Activated T-helper 1 cell treated with anti-CD3 and anti-CD28 coated beads, Interleukin-12 subunit alpha, Interleukin-12 subunit beta, Interleukin-2, Interleukin-4 antibody, amounts not matched to agents 30 ng/mL and 10 ng/mL and 1 ng/mL, durations not matched to agents 14 hours and 24 hours and 36 hours (primary cell): ENCODE data around the gene PCSK6. TPM values are rescaled to one million over a fixed set of nuclear protein-coding genes. Genes with fewer than 3 reads are reported as not detected.
"Not testable (repeated sequence)": the region's sequence is repeated elsewhere in the genome, so short reads cannot be mapped to it uniquely, and the experiment has no call there.

Experiments used
- DNase-seq: peaks from one replicate; pipeline ENCODE4 v3.0.0; 2021; ENCODE audit warnings: low spot score
- H3K27ac Mint-ChIP-seq: one replicate; pipeline ENCODE4 v1.8.0; 2021; ENCODE audit warnings: mild to moderate bottlenecking, mixed read lengths
- H3K27me3 Mint-ChIP-seq: one replicate; pipeline ENCODE4 v1.8.0; 2022; ENCODE audit warnings: mild to moderate bottlenecking, moderate library complexity, mixed read lengths; ENCODE audit not compliant: insufficient read depth
- H3K36me3 Mint-ChIP-seq: one replicate; pipeline ENCODE4 v1.8.0; 2021; ENCODE audit warnings: low read depth, mixed read lengths
- H3K4me1 Mint-ChIP-seq: one replicate; pipeline ENCODE4 v1.8.0; 2021; ENCODE audit warnings: low read depth, mixed read lengths
- H3K4me3 Mint-ChIP-seq: one replicate; pipeline ENCODE4 v1.8.0; 2021; ENCODE audit warnings: mild to moderate bottlenecking, moderate library complexity, mixed read lengths
- H3K9me3 Mint-ChIP-seq: one replicate; pipeline ENCODE4 v1.8.0; 2021; ENCODE audit warnings: mixed read lengths
- intact Hi-C: fragments of 100-400 bp; cut with micrococcal nuclease; formaldehyde crosslinking; loops from one replicate; pipeline ENCODE4 v1.15.1; 2024
- total RNA-seq: library from RNA; stranded (reverse); gene quantifications from 2 replicates; pipeline ENCODE4 v1.2.3, GENCODE V29; 2022

Gene PCSK6
- total RNA-seq, 1 donor from 2014 or later, result 3.0 TPM

DNA sequence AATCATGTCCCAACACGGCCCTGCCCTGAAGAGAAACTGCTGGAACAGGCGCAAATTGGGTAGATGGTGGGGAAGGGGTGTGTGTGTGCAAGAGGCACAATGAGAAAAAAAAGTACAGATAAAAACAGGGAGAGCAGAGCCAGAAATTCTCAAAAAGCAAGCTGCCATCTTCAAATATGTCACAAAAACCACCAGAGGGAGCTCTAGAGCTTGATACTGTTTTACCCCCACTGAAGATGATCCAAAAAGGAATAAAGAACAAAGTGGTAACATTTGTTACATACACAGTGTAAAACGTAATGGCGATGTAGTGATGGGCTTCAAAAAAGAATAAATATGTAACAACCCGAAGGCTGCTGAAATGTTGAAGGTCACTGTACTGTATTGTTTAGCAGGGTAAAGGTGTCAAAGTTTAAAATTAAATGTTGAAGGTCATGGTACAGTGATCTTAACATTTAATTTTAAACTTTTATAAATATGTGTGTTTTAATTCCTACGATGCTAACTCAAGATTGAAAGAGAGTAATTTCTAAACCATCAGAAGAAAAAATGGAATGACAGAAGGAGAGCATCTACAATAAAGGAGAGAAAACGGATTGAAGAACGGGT, 200.5 kb downstream of the PCSK6 start:
- H3K27me3 Mint-ChIP-seq, result no peaks in the 10 kb centered on the region
- intact Hi-C loops, result no loop called here

DNA sequence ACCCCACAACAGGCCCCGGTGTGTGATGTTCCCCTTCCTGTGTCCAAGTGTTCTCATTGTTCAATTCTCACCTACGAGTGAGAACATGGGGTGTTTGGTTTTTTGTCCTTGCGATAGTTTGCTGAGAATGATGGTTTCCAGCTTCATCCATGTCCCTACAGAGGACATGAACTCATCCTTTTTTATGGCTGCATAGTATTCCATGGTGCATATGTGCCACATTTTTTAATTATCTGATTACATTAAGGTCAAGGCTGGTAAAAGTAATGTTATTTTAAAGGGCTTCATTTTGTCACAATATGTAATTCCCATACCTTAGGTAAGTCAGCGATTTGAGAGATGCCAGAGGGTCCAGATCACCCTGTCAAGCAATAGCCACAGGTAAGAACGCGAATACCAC, 202.2 kb downstream of the PCSK6 start:
- DNase-seq, H3K27me3 Mint-ChIP-seq, H3K4me3 Mint-ChIP-seq, H3K9me3 Mint-ChIP-seq, H3K27ac Mint-ChIP-seq, intact Hi-C loops: not testable (repeated sequence)
- Mint-ChIP-seq H3K4me1 (peaks cover 33% of the 10 kb centered on the region), H3K36me3 (peaks cover 73% of the 10 kb centered on the region)

More for the DNA sequence above, 200.5 kb downstream of the PCSK6 start:
- no peaks in the 10 kb centered on the region for H3K9me3 Mint-ChIP-seq
- no peak overlapping the region for H3K27ac Mint-ChIP-seq
- H3K4me1 Mint-ChIP-seq, result peaks cover 45% of the 10 kb centered on the region
- H3K36me3 Mint-ChIP-seq, result peaks cover 74% of the 10 kb centered on the region
- DNase-seq, result no peak
- H3K4me3 Mint-ChIP-seq, result no peak overlapping the region

DNA sequence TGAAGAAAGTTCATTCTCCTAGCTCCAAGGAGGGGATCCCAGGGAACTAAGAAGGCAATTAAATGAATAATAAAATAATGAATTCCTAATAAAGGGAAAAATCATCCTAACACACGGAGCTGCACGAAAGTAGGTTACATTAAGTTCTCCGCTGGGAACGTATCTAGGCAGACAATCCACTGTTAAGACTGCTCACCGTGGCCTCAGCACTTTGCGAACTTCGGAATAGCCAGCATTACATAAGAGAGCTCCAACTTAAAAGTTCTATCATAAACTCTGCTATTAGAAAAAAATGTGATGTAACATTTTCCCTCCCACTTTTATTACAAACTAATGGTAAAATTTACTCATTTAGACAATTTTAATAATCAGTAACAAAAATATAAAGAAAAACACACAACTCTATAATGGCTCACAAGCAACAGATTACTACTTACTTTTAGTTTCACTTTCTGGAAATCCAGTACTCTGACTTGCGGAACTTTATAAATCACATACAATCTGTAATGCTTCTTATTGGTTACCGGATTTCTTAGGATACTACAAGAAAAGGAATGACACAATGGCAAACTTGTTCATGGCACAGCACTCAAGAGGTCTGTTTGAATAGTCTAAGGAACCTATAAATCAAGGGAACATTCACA, 202.9 kb downstream of the PCSK6 start:
- no peak for DNase-seq
- Mint-ChIP-seq H3K9me3 (no peaks in the 10 kb centered on the region), H3K36me3 (peaks cover 72% of the 10 kb centered on the region), H3K27ac (no peak overlapping the region), H3K4me1 (peaks cover 25% of the 10 kb centered on the region), H3K27me3 (no peaks in the 10 kb centered on the region), H3K4me3 (no peak overlapping the region)
- intact Hi-C loops, result loop anchor here (1.0 kb wide), 2 partner anchors 8 to 10 kb away; no protein-coding TSS in a partner anchor

DNA sequence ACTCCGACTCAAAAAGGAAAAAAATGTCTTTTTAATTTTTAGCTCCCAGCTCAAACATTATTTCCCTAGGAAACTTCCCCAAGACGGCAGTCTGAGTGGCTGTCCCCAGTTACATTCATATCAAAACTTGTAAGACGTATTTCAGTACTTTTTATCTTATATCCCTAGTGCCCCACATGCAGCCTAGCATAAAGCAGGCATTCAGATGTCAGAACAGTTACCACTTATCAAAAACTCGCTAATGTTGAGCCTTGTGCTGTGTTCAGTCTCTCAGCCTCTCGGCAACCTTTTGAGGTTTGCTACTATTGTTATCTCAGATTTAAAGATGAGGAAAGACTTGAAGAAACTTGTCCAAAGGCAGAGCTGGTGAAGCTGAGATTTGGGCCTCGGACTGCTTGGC, 205.6 kb downstream of the PCSK6 start:
- no peak overlapping the region for H3K27ac Mint-ChIP-seq
- peaks cover 72% of the 10 kb centered on the region for H3K36me3 Mint-ChIP-seq

DNA sequence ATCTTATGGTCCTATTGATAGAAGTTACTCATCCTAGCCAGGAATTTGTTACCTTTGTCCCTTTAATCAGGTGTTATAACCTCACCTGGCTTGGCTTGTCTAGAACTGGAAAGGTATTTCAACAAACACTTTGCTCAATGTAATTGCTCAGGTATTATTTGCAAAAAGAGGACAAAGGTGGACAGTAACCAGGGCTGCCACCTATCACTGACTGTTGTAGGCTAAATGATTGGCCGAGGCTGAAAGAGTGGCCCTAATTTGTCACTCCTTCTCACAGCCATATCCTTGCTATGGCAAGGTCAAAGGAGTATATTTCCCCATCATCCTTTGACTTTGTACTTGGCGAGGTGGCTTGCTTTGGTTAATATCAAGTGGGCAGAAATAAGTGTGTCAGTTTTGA, 209.5 kb downstream of the PCSK6 start:
- Mint-ChIP-seq H3K4me1 (peaks cover 30% of the 10 kb centered on the region), H3K36me3 (peaks cover 54% of the 10 kb centered on the region), H3K9me3 (no peaks in the 10 kb centered on the region), H3K27ac (no peak overlapping the region), H3K27me3 (no peaks in the 10 kb centered on the region), H3K4me3 (no peak overlapping the region)
- DNase-seq, result no peak
- intact Hi-C loops, result no loop called here

More for the DNA sequence above, 205.6 kb downstream of the PCSK6 start:
- no peak overlapping the region for H3K4me3 Mint-ChIP-seq
- no peaks in the 10 kb centered on the region for H3K9me3 Mint-ChIP-seq
- DNase-seq, result no peak
- intact Hi-C loops, result no loop called here
- no peaks in the 10 kb centered on the region for H3K27me3 Mint-ChIP-seq
- peaks cover 9% of the 10 kb centered on the region for H3K4me1 Mint-ChIP-seq

DNA sequence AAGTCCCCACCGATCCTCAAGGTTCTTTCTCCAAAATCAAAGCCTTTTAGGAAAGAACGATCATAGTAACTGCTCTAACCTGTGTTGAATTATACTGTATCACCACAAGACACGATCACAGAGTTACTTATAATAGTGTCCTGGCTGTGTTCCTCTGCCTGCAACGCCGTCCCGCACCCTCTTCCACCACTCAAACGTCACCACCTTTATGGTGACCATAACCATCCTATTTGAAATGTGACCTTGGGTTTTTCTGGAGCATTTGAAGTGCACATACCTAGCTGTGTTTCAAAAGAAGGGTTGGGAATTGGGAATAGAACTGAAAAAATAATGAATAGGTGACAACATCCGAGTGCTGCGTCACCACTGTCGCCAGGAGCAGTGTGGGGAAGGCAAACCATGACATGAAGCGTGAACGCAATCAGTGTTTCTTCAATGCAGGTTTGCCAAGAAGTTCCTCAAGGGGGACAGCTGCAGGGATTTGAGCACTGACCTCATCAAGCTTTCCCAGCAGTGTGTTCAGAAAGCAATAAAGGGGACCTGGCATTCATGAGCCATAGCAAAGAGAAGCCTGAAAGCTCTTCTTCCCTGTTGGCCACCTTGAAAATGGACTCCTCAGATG, 211.5 kb downstream of the PCSK6 start:
- H3K27me3 Mint-ChIP-seq, result no peaks in the 10 kb centered on the region
- H3K27ac Mint-ChIP-seq, result peak overlapping the region; percentile 83
- H3K9me3 Mint-ChIP-seq, result no peaks in the 10 kb centered on the region
- peak overlapping the region; percentile 92 for H3K4me3 Mint-ChIP-seq
- no peak for DNase-seq
- intact Hi-C loops, result loop anchor here (1.0 to 5.0 kb wide), 6 partner anchors 16 to 675 kb away; partner anchors contain the start of genes ASB7, LINS1, LRRK1 and TARS3
- H3K4me1 Mint-ChIP-seq, result peaks cover 38% of the 10 kb centered on the region
- H3K36me3 Mint-ChIP-seq, result peaks cover 60% of the 10 kb centered on the region

DNA sequence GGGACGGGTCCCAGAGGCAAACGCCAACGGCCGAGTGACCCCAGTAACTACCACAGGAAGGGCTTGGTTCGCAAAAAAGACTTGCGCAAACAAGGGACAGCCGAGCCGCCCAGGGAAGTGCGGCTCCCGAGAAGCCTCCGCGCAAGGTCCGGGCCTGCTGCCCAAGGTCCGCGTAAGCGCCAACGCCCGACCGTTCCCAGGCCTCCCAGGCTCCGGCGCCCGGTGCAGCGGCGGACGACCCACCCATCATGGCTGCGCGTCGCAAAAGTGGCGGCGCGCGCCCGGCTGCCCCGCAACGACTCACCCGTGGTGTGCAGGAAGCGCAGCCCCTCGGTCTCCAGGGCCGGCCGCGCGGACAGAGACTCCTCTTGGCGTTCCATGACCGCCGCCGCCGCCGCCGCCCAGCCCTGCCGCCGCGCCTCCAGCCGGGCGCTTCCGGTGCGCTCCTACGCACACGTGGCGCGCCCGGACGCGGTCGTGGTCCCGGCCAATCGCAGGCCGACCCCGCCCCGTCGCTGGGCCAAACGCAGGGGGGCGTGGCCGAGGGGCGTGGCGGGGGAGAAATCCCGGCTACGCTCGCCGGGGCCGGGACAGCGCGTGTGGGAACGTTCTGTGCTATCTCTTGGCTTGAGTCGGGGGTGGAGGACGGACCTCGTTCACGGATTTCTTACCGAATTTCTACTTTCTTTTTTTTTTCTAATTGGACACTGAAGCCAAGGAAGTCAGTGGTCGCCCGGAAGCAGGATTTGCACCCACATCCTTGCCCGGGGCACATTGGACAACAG, 212.3 kb downstream of the PCSK6 start, which contains the start of gene SELENOS:
TSS of gene SELENOS (minus strand) at position 448 of the 785 bp plus-strand sequence. CDS start at position 380, 68 bp downstream.
- Mint-ChIP-seq H3K4me1 (peaks cover 38% of the 10 kb centered on the region), H3K4me3 (peak within 1 kb of the TSS; percentile 98), H3K27me3 (no peaks in the 10 kb centered on the region), H3K27ac (peak within 1 kb of the TSS; percentile 88), H3K36me3 (peaks cover 61% of the 10 kb centered on the region), H3K9me3 (no peaks in the 10 kb centered on the region)
- peak; percentile 88 for DNase-seq
- intact Hi-C loops, result loop anchor here (1.0 to 5.0 kb wide), 6 partner anchors 17 to 674 kb away; partner anchors contain the start of genes ASB7, LINS1, LRRK1 and TARS3

DNA sequence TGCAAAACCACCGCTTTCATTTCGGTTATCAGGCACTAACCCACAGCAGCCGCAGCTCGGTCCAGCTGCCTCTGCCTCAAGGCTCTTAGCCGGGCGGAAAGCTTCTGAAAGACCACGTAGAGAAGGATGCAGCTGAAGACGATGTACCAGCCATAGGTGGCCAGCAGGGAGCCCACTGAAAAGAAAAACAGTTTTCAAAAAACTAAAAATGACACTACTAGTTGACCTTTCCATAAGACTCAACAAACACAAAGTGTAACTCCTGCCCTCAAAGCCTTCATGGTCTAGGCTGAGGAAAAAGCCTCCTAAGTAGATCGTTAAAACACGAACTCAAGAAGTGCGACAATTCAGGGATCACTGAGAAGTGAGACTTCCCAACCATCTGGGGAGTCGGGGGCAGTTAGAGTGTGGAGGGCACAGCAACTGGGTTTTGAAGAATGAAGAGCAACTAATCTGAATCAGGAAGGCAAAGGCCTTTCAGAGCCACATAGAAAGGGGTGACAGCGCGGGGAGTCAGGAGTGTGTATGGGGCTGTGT, 212.9 kb downstream of the PCSK6 start:
- Mint-ChIP-seq H3K27ac (peak overlapping the region; percentile 88), H3K4me3 (peak overlapping the region; percentile 98), H3K27me3 (no peaks in the 10 kb centered on the region), H3K4me1 (peaks cover 38% of the 10 kb centered on the region), H3K36me3 (peaks cover 58% of the 10 kb centered on the region), H3K9me3 (no peaks in the 10 kb centered on the region)
- intact Hi-C loops, result loop anchor here (1.0 to 5.0 kb wide), 7 partner anchors 10 to 674 kb away; partner anchors contain the start of genes ASB7, LINS1, LRRK1 and TARS3
- no peak for DNase-seq

DNA sequence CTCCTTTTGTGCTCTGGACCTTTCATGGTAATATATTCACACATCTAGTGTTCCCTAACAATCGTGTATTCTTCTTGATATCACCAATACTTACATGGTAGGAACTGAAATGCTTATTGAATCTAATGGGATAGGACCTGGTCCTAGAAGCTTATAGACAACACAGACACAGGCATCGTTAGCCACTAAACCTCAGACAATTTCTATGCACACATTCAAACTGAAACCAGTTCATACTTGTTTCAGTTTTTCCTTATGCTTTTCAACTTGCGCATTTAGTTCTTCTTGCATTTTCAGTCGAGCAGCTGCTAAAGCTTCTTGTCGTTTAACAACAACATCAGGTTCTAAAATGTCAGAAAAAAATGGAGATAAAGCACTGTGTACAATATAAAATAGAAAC, 214.5 kb downstream of the PCSK6 start:
- Mint-ChIP-seq H3K4me1 (peaks cover 38% of the 10 kb centered on the region), H3K27me3 (no peaks in the 10 kb centered on the region), H3K9me3 (no peaks in the 10 kb centered on the region), H3K4me3 (peak overlapping the region; percentile 98), H3K27ac (peak overlapping the region; percentile 69), H3K36me3 (peaks cover 60% of the 10 kb centered on the region)
- no peak for DNase-seq
- intact Hi-C loops, result loop anchor here (1.0 to 5.0 kb wide), 3 partner anchors 260 to 447 kb away; partner anchors contain the start of genes LRRK1 and TARS3

DNA sequence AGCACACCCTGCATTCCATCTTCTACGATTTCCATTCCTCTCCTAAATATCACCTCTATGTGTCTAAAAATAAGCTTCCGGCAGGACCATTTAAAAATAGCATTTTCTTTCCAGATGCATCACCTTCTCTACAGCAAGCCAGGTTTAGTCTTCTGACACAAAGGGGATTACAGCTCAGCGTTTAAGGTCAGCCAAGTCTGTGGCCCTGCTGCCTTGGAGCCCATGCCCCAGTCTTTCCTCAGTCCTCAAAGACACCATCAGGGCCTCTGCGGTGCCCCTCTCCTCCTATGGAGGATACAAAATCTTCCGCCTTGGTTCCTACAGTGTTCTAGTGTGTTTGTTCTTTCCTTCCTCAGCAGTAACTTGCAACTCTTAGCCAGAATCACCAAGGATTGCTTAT, 216.0 kb downstream of the PCSK6 start:
- H3K36me3 Mint-ChIP-seq, result peaks cover 60% of the 10 kb centered on the region
- intact Hi-C loops, result no loop called here
- no peak overlapping the region for H3K4me3 Mint-ChIP-seq
- H3K27me3 Mint-ChIP-seq, result no peaks in the 10 kb centered on the region
- H3K4me1 Mint-ChIP-seq, result peaks cover 34% of the 10 kb centered on the region
- no peak for DNase-seq
- H3K27ac Mint-ChIP-seq, result no peak overlapping the region
- no peaks in the 10 kb centered on the region for H3K9me3 Mint-ChIP-seq

DNA sequence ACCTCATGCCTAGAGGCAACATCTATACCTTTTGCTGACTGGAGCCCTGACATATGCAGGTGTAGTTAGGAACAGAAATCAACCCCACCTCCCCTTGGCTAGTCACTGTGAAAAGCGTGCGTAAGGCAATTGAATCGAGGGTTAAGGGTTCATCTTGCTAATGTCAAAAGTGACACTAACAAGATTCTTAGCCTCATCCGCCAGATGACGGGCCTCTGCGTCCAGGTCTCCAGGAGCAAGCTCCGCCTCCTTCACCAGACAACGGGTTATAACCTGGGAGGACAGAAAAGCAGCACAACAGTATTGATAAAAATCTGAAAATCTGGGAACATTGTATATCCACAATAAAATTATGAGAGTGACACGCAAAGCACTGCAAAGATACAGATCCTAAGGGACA, 216.9 kb downstream of the PCSK6 start:
- Mint-ChIP-seq H3K9me3 (no peaks in the 10 kb centered on the region), H3K27ac (no peak overlapping the region), H3K36me3 (peaks cover 53% of the 10 kb centered on the region), H3K27me3 (no peaks in the 10 kb centered on the region), H3K4me1 (peaks cover 25% of the 10 kb centered on the region), H3K4me3 (no peak overlapping the region)
- DNase-seq, result no peak
- intact Hi-C loops, result no loop called here

DNA sequence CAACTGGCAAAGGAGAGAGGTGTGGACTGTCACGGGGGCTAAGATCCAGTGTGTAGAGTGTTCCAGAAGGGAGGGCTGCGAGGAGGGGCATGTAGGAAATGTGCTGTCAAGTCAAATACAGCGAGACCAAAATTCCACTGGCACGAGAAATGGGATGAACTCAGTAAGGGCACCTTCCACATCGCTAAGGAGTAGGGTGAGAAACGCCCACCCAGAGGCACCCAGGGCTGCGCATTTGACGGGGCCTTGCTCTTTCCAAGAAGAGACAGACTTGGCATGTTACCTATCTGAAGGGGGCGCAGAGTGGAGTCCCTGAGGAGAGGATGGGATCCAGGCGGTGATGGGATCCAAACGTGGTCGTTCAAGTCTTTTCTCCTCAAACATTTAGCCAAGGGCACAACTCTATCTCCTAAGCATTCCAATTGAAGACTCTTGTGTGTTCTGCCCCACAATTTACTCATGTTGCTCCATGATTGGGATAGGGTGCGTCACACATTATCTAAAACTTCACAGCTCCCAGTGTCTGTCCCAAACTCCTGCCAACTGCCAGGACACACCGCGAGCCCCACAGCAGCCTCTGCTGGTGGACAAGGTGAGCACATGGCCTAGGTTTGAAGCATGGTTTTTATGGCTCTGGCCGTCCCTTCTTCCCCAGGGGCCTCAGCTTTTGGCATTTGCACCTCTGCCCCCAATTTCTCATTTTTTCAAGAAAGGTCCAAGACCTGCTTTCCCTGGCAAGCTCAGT, 219.9 kb downstream of the PCSK6 start:
- peaks cover 44% of the 10 kb centered on the region for H3K36me3 Mint-ChIP-seq
- no peak overlapping the region for H3K27ac Mint-ChIP-seq
- H3K9me3 Mint-ChIP-seq, result no peaks in the 10 kb centered on the region
- no peaks in the 10 kb centered on the region for H3K27me3 Mint-ChIP-seq
- no peak for DNase-seq
- peaks cover 5% of the 10 kb centered on the region for H3K4me1 Mint-ChIP-seq
- no peak overlapping the region for H3K4me3 Mint-ChIP-seq
- intact Hi-C loops, result no loop called here
